Measurements from ENCODE around the gene PCIF1.
"Not testable (repeated sequence)": the region's sequence is repeated elsewhere in the genome, so short reads cannot be mapped to it uniquely, and the experiment has no call there.

Gene PCIF1

GRCh38 chr20:45991616-45992015, 57.1 kb downstream of the PCIF1 start:
- no peak for TF ChIP-seq ZNF274 (IDR thresholded peaks at IDR 0.05; ENCODE audit: low read depth, low read length)
- TF ChIP-seq SUZ12 (IDR thresholded peaks at IDR 0.05; ENCODE audit: extremely low read depth, insufficient read depth, insufficient read length), result no peak
- TF ChIP-seq YY1 (IDR thresholded peaks at IDR 0.05; ENCODE audit: insufficient read depth, insufficient read length), result no peak
- peaks cover 10% of the 10 kb centered on the region for H3K4me1 ChIP-seq (ENCODE audit: insufficient read depth, insufficient read length)
- H3K9ac ChIP-seq (ENCODE audit: insufficient read length, low read depth), result no peak overlapping the region
- no peak overlapping the region for H3K4me3 ChIP-seq (ENCODE audit: insufficient read length, low read depth)
- no peaks in the 10 kb centered on the region for H3K36me3 ChIP-seq (ENCODE audit: insufficient read depth, insufficient read length, low read length)
- H3K9me3 ChIP-seq (ENCODE audit: insufficient read depth, low read length), result no peaks in the 10 kb centered on the region
- no peak for DNase-seq (ENCODE audit: low read depth, low spot score)
- no peaks in the 10 kb centered on the region for H3K27me3 ChIP-seq (ENCODE audit: insufficient read depth, insufficient read length)

GRCh38 chr20:45993197-45993951, 58.9 kb downstream of the PCIF1 start:
- Histone ChIP-seq H3K4me3 (ENCODE audit: insufficient read length, low read depth) (no peak overlapping the region), H3K9ac (ENCODE audit: insufficient read length, low read depth) (no peak overlapping the region), H3K27me3 (ENCODE audit: insufficient read depth, insufficient read length) (no peaks in the 10 kb centered on the region), H3K36me3 (ENCODE audit: insufficient read depth, insufficient read length, low read length) (no peaks in the 10 kb centered on the region), H3K9me3 (ENCODE audit: insufficient read depth, low read length) (no peaks in the 10 kb centered on the region), H3K4me1 (ENCODE audit: insufficient read depth, insufficient read length) (peaks cover 12% of the 10 kb centered on the region)
- TF ChIP-seq SUZ12 (IDR thresholded peaks at IDR 0.05; ENCODE audit: extremely low read depth, insufficient read depth, insufficient read length), result no peak
- TF ChIP-seq YY1 (IDR thresholded peaks at IDR 0.05; ENCODE audit: insufficient read depth, insufficient read length), result peak; percentile 20
- no peak for TF ChIP-seq ZNF274 (IDR thresholded peaks at IDR 0.05; ENCODE audit: low read depth, low read length)
- no peak for DNase-seq (ENCODE audit: low read depth, low spot score)

- DNase-seq (ENCODE audit: low read depth, low spot score), result no peak
- H3K27me3 ChIP-seq (ENCODE audit: insufficient read depth, insufficient read length), result no peaks in the 10 kb centered on the region
- no peaks in the 10 kb centered on the region for H3K9me3 ChIP-seq (ENCODE audit: insufficient read depth, low read length)
- H3K36me3 ChIP-seq (ENCODE audit: insufficient read depth, insufficient read length, low read length), result no peaks in the 10 kb centered on the region
- H3K9ac ChIP-seq (ENCODE audit: insufficient read length, low read depth), result no peak overlapping the region
- TF ChIP-seq ZNF274 (IDR thresholded peaks at IDR 0.05; ENCODE audit: low read depth, low read length) (no peak), SUZ12 (IDR thresholded peaks at IDR 0.05; ENCODE audit: extremely low read depth, insufficient read depth, insufficient read length) (no peak), YY1 (IDR thresholded peaks at IDR 0.05; ENCODE audit: insufficient read depth, insufficient read length) (no peak)
- H3K4me3 ChIP-seq (ENCODE audit: insufficient read length, low read depth), result no peak overlapping the region
- peaks cover 13% of the 10 kb centered on the region for H3K4me1 ChIP-seq (ENCODE audit: insufficient read depth, insufficient read length)
These were observed 60.4 kb downstream of the PCIF1 start for GRCh38 chr20:45994761-45995493.

GRCh38 chr20:45995495-45996097, 61.1 kb downstream of the PCIF1 start:
- H3K4me1 ChIP-seq (ENCODE audit: insufficient read depth, insufficient read length), result peaks cover 16% of the 10 kb centered on the region
- not testable (repeated sequence) for H3K9me3 ChIP-seq (ENCODE audit: insufficient read depth, low read length); H3K27me3 ChIP-seq (ENCODE audit: insufficient read depth, insufficient read length); DNase-seq (ENCODE audit: low read depth, low spot score); H3K9ac ChIP-seq (ENCODE audit: insufficient read length, low read depth); H3K4me3 ChIP-seq (ENCODE audit: insufficient read length, low read depth); H3K36me3 ChIP-seq (ENCODE audit: insufficient read depth, insufficient read length, low read length)

DNA sequence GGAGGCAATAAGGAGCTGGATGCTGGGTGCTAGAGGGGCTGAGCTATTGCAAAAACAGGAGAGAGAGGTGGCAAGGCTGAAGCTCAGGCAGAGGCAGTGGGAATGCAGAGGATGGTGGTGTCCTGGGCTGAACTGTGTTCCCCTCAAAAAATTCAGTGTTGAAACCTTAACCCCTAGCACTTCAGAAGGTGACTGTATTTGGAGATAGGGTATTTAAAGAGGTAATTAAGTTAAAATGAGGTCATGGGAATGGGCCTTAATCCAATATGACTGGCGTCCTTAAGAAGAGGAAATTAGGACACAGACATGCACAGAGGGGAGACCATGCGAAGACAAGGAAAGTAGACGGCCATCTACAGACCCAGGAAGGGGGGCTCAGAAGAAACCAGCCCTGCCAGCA, 62.7 kb downstream of the PCIF1 start:
- no peaks in the 10 kb centered on the region for H3K27me3 ChIP-seq (ENCODE audit: insufficient read depth, insufficient read length)
- H3K4me3 ChIP-seq (ENCODE audit: insufficient read length, low read depth), result no peak overlapping the region
- H3K36me3 ChIP-seq (ENCODE audit: insufficient read depth, insufficient read length, low read length), result no peaks in the 10 kb centered on the region
- peaks cover 18% of the 10 kb centered on the region for H3K4me1 ChIP-seq (ENCODE audit: insufficient read depth, insufficient read length)
- TF ChIP-seq ZNF274 (IDR thresholded peaks at IDR 0.05; ENCODE audit: low read depth, low read length) (no peak), YY1 (IDR thresholded peaks at IDR 0.05; ENCODE audit: insufficient read depth, insufficient read length) (no peak), SUZ12 (IDR thresholded peaks at IDR 0.05; ENCODE audit: extremely low read depth, insufficient read depth, insufficient read length) (no peak)
- H3K9ac ChIP-seq (ENCODE audit: insufficient read length, low read depth), result no peak overlapping the region
- DNase-seq (ENCODE audit: low read depth, low spot score), result no peak
- no peaks in the 10 kb centered on the region for H3K9me3 ChIP-seq (ENCODE audit: insufficient read depth, low read length)
